HS-5 (cell line): ENCODE data around the gene DCDC2C.
"Not testable (repeated sequence)": the region's sequence is repeated elsewhere in the genome, so short reads cannot be mapped to it uniquely, and the experiment has no call there.

Experiments
- DNase-seq: peaks from one replicate; pipeline ENCODE4 v3.0.0-alpha.2; 2012; ENCODE audit warnings: low read depth

Gene DCDC2C

GRCh38 chr2:3777966-3778365 lies 74.6 kb downstream of the DCDC2C start:
- DNase-seq: no peak

- DNase-seq: no peak
Observed at GRCh38 chr2:3778851-3779495, 75.6 kb downstream of the DCDC2C start.

GRCh38 chr2:3779496-3780049 lies 76.2 kb downstream of the DCDC2C start:
- DNase-seq: no peak

GRCh38 chr2:3780477-3781402 lies 77.4 kb downstream of the DCDC2C start:
- DNase-seq: no peak

GRCh38 chr2:3784731-3785130 lies 81.4 kb downstream of the DCDC2C start:
- DNase-seq: no peak

GRCh38 chr2:3785220-3785889 lies 82.0 kb downstream of the DCDC2C start:
- no peak for DNase-seq

GRCh38 chr2:3785890-3786273 lies 82.5 kb downstream of the DCDC2C start:
- no peak for DNase-seq

- no peak for DNase-seq
Observed at GRCh38 chr2:3787768-3788167, 84.4 kb downstream of the DCDC2C start.

GRCh38 chr2:3789256-3789655 lies 85.9 kb downstream of the DCDC2C start:
- DNase-seq: no peak

GRCh38 chr2:3793249-3793648 lies 89.9 kb downstream of the DCDC2C start:
- no peak for DNase-seq

- DNase-seq: no peak
Observed at GRCh38 chr2:3801506-3801905, 98.1 kb downstream of the DCDC2C start.

GRCh38 chr2:3805201-3805939 lies 102.0 kb downstream of the DCDC2C start:
- no peak for DNase-seq

GRCh38 chr2:3806168-3806567 lies 102.8 kb downstream of the DCDC2C start:
- no peak for DNase-seq

GRCh38 chr2:3806730-3807129 lies 103.4 kb downstream of the DCDC2C start:
- no peak for DNase-seq

- no peak for DNase-seq
Observed at GRCh38 chr2:3807853-3808252, 104.5 kb downstream of the DCDC2C start.

GRCh38 chr2:3814706-3815245 lies 111.4 kb downstream of the DCDC2C start:
- DNase-seq: no peak

- not testable (repeated sequence) for DNase-seq
Observed at GRCh38 chr2:3817144-3817543, 113.8 kb downstream of the DCDC2C start.

GRCh38 chr2:3823748-3824147 lies 120.4 kb downstream of the DCDC2C start:
- DNase-seq: no peak

GRCh38 chr2:3827673-3828575 lies 124.5 kb downstream of the DCDC2C start:
- DNase-seq: no peak

GRCh38 chr2:3830796-3831195 lies 127.4 kb downstream of the DCDC2C start:
- DNase-seq: no peak

GRCh38 chr2:3837086-3837485 lies 133.7 kb downstream of the DCDC2C start:
- no peak for DNase-seq
